GM19324 (cell line): Measurements from ENCODE around the gene JHY.
"Not testable (repeated sequence)": the region's sequence is repeated elsewhere in the genome, so short reads cannot be mapped to it uniquely, and the experiment has no call there.

Experiments
- ATAC-seq: cut with Tn5 transposase; IDR thresholded peaks from one replicate; pipeline ENCODE4 v1.9.1; 2021; ENCODE audit warnings: mild to moderate bottlenecking, moderate library complexity; ENCODE audit not compliant: unreplicated experiment, low FRiP score

Gene JHY

GRCh38 chr11:122882189-122882856 is at the start of gene JHY:
Gene JHY (plus strand): TSS chr11:122882759. CDS start chr11:122885850, 3,091 bp downstream.
- ATAC-seq: no peak

- ATAC-seq: no peak
These were observed 48.6 kb upstream of the JHY start for GRCh38 chr11:122833846-122834464.

GRCh38 chr11:122836916-122837315 is 45.6 kb upstream of the JHY start:
- no peak for ATAC-seq

- ATAC-seq: no peak
These were observed 44.8 kb upstream of the JHY start for GRCh38 chr11:122837528-122838346.

GRCh38 chr11:122843281-122844141 is 39.0 kb upstream of the JHY start:
- ATAC-seq: no peak

- ATAC-seq: no peak
These were observed 35.1 kb upstream of the JHY start for GRCh38 chr11:122847466-122847865.

- no peak for ATAC-seq
These were observed 34.4 kb upstream of the JHY start for GRCh38 chr11:122848186-122848585.

DNA sequence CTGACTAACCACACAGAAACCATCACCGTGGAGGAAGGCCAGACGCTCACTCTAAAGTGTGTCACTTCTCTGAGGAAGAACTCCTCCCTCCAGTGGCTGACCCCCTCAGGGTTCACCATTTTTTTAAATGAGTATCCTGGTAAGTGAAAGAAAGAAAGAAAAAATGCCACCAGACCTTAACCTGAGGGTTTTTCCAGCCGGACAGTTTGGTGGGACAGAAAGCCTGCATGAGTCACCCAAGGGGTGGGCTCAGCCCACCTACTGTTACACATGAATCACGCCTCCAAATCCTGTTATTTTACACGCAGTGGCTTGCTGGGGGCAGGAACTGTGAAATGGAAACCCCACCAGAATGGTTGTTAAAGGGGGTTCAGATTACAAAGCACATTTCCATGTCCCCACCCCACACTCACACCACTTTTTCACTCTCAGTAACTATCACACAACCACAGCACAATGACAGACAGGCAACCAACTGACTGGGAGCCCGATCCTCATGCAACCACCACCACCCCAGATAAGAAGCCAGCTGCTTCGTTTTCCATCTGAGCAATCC is 32.4 kb upstream of the JHY start:
- no peak for ATAC-seq

DNA sequence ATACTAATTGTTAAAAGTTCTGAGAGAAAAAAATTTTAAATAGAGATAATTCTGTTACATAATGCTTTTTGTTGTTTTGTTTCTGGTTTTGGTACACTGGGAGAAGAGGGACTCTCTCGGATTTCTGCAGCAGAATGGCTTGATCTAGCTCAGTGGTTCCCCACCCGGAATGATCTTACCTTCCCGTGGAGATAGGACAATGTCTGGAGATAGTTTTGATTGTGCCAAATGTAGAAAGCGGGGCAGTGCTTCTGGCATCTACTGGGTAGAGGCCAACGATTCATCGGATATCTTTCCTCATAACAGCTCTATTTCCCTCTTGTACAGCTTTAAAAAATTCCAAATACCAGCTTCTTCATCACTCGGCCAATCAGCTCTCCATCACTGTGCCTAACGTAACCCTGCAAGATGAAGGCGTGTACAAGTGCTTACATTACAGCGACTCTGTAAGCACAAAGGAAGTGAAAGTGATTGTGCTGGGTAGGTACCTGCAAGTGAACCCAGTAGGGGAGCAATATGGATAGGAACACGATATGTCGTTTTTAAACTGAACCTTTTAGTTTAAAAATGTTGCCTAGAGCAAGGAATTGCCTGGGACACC is 31.1 kb upstream of the JHY start:
- no peak for ATAC-seq

DNA sequence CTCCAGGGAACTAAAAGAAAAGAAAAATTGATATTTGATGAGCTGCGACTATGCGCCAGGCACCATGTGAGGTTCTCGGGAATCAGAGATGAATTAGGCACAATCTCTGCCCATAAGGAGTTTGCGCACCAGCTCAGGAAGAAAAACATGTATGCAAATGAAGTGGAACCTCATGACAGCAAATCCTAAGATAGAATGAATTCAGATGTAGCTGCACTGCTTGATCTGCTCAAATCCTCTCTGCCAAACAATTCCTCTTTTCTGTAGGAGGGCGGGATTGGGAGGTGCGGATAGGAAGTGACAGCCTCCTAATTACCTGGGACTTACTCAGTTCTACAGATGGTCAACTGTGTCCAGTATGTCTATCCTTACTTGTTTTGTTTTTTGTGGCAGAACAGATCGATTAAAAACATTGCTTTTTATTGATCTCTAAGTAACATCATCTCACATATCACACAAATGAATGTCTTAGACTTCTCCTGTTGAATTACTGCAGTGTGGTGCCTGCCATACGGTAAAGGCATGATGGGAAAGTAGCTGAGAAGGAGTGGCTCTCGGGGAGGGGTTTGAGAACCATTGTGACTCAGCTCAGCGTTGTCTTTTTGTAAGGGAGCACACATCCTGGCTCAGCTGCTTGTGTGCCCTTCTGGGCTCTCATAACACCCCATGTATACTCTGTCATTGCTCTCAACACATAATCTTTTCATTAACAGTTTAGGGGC is 30.3 kb upstream of the JHY start:
- ATAC-seq: no peak

GRCh38 chr11:122852796-122853160 is 29.8 kb upstream of the JHY start:
- ATAC-seq: no peak

DNA sequence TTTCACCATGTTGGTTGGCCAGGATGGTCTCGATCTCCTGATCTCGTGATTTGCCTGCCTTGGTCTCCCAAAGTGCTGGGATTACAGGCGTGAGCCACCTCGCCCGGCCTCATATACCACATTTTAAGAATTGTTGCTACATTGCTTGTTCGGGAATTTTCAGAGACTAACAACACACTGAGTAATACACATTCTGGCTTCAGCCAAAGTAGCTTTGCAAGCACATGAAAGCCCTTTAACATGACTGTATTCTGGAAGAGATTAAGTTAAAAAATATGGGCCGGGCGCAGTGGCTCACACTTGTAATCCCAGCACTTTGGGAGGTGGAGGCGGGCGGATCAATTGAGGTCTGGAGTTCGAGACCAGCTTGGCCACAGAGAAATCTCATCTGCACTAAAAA is 29.3 kb upstream of the JHY start:
- no peak for ATAC-seq

GRCh38 chr11:122853971-122854446 is 28.6 kb upstream of the JHY start:
- no peak for ATAC-seq

- ATAC-seq: no peak
These were observed 20.9 kb upstream of the JHY start for GRCh38 chr11:122861631-122862030.

DNA sequence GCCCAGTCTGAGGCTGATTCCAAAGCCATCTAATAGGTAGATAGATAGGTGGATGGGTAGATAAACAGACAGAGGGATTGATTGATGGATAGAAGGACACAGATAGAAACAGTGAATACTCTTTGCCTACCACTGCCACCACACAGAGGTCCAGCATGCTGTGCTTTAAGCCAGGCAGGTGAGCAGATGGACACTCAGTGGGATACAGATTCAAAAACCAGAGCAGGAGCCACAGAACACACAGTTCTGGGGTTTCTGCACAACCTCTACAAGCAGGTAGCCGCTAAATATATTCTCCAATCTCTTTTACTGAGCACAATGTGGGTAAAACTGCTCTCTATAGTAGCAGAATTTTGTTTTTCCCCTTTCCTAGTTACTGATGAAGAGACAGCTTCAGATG is 20.5 kb upstream of the JHY start:
- no peak for ATAC-seq

- ATAC-seq: not testable (repeated sequence)
These were observed 19.4 kb upstream of the JHY start for GRCh38 chr11:122863154-122863553.

GRCh38 chr11:122863704-122864326 is 18.7 kb upstream of the JHY start:
- no peak for ATAC-seq

GRCh38 chr11:122864386-122865115 is 18.0 kb upstream of the JHY start:
- no peak for ATAC-seq
